MM.1S (cell line): ENCODE results near the gene LRRC8B.

ENCODE experiments used
- EZH2 ChIP-seq: fragments of 300-600 bp; sonication (generic); optimal IDR thresholded peaks from 2 replicates; pipeline ENCODE3; 2017; ENCODE audit warnings: low read depth, mild to moderate bottlenecking, antibody characterized with exemption, low read length, mixed read lengths
- EZH2phosphoT487 ChIP-seq: fragments of 300-600 bp; sonication (generic); IDR thresholded peaks from 2 replicates; pipeline ENCODE4 v1.6.1; 2018; ENCODE audit warnings: antibody characterized with exemption, low read length
- TF ChIP-seq, protein P1 (sequence below): fragments of 300-600 bp; sonication (generic); IDR thresholded peaks from 2 replicates; pipeline ENCODE4 v1.5.1; 2016; ENCODE audit warnings: antibody characterized with exemption, low read length, mixed read lengths

DNA sequence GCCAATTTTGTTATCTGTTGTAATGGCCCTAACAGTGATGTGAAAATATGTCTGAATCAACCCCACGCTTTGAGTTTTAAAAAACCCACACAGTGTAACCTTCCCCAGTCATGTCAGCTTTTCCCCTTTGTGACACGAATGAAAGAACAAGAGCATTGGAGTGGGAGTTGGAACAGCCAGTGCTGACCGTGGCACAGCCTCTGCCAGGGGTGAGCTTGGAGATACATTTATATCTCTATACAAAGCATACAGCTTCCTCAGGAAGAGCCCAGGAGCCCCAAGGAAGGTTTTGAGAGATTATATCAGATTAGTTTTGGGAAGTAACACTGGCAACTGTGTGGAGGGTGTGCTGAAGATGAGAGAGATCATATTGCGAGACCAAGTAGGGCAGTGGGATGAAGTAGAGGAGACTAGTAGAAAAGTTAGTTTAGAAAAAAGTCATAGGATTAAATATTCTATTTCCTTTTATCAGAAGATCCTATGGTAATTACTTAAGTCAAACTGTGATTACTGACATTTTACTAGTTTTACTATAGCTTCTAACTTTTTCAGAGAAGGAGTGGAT is 15.9 kb downstream of the LRRC8B start:
- TF ChIP-seq, protein P1, sequence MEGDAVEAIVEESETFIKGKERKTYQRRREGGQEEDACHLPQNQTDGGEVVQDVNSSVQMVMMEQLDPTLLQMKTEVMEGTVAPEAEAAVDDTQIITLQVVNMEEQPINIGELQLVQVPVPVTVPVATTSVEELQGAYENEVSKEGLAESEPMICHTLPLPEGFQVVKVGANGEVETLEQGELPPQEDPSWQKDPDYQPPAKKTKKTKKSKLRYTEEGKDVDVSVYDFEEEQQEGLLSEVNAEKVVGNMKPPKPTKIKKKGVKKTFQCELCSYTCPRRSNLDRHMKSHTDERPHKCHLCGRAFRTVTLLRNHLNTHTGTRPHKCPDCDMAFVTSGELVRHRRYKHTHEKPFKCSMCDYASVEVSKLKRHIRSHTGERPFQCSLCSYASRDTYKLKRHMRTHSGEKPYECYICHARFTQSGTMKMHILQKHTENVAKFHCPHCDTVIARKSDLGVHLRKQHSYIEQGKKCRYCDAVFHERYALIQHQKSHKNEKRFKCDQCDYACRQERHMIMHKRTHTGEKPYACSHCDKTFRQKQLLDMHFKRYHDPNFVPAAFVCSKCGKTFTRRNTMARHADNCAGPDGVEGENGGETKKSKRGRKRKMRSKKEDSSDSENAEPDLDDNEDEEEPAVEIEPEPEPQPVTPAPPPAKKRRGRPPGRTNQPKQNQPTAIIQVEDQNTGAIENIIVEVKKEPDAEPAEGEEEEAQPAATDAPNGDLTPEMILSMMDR: no peak
- TF ChIP-seq EZH2phosphoT487: no peak
- no peak for TF ChIP-seq EZH2
